GM23338 (cell line): ENCODE data around the gene CD93. TPM values are rescaled to one million over a fixed set of nuclear protein-coding genes. Genes with fewer than 3 reads are reported as not detected.

Experiments
- ATAC-seq: fragments of 200-7000 bp; cut with Tn5 transposase; 3 replicates; pipeline ENCODE4 v1.9.1; 2020
- DNase-seq: peaks from one replicate; pipeline ENCODE4 v3.0.0-alpha.2; 2015; ENCODE audit warnings: low spot score
- H2AFZ ChIP-seq: fragments of 200-600 bp; sonication (generic); 2 replicates; pipeline ENCODE4 v1.8.0; 2016; ENCODE audit warnings: antibody characterized with exemption, mild to moderate bottlenecking, moderate library complexity
- H3F3A ChIP-seq: fragments of 200-600 bp; sonication (generic); replicated peaks from 2 replicates; pipeline ENCODE4 v1.8.0; 2017; ENCODE audit warnings: antibody characterized with exemption, mixed run types, low read depth
- H3K27ac ChIP-seq: fragments of 200-600 bp; sonication (generic); 2 replicates; pipeline ENCODE4 v1.6.1; 2016; ENCODE audit warnings: low read depth
- H3K27me3 ChIP-seq: fragments of 200-600 bp; sonication (generic); 2 replicates; pipeline ENCODE4 v1.8.0; 2016; ENCODE audit warnings: mild to moderate bottlenecking, mixed run types, moderate library complexity; ENCODE audit not compliant: insufficient read depth
- H3K36me3 ChIP-seq: fragments of 200-600 bp; sonication (generic); 2 replicates; pipeline ENCODE4 v1.8.0; 2016; ENCODE audit warnings: mild to moderate bottlenecking; ENCODE audit not compliant: insufficient read depth
- H3K4me1 ChIP-seq: fragments of 200-600 bp; sonication (generic); 2 replicates; pipeline ENCODE4 v1.8.0; 2016; ENCODE audit warnings: mild to moderate bottlenecking, moderate library complexity; ENCODE audit not compliant: insufficient read depth
- H3K4me2 ChIP-seq: fragments of 200-600 bp; sonication (generic); 2 replicates; pipeline ENCODE4 v1.7.1; 2017; ENCODE audit warnings: mixed run types
- H3K4me3 ChIP-seq: fragments of 200-600 bp; sonication (generic); 2 replicates; pipeline ENCODE4 v1.6.1; 2016; ENCODE audit warnings: mixed run types
- H3K79me2 ChIP-seq: fragments of 200-600 bp; sonication (generic); replicated peaks from 2 replicates; pipeline ENCODE4 v1.8.0; 2017; ENCODE audit warnings: mild to moderate bottlenecking; ENCODE audit not compliant: insufficient read depth
- H3K9me2 ChIP-seq: fragments of 200-600 bp; sonication (generic); 2 replicates; pipeline ENCODE4 v1.8.0; 2017; ENCODE audit not compliant: insufficient read depth
- H4K20me1 ChIP-seq: fragments of 200-600 bp; sonication (generic); replicated peaks from 2 replicates; pipeline ENCODE4 v1.8.0; 2017; ENCODE audit warnings: mild to moderate bottlenecking; ENCODE audit not compliant: insufficient read depth
- H3K27ac Mint-ChIP-seq: 2 replicates; pipeline ENCODE4 v1.8.0; 2020; ENCODE audit warnings: inconsistent platforms, mild to moderate bottlenecking, moderate library complexity, mixed read lengths
- H3K27me3 Mint-ChIP-seq: 3 replicates; pipeline ENCODE4 v1.8.0; 2022; ENCODE audit warnings: low read depth, mild to moderate bottlenecking, moderate library complexity, mixed read lengths, inconsistent platforms; ENCODE audit not compliant: insufficient read depth, poor library complexity
- H3K36me3 Mint-ChIP-seq: 3 replicates; pipeline ENCODE4 v1.8.0; 2021; ENCODE audit warnings: low read depth, mild to moderate bottlenecking, inconsistent platforms, moderate library complexity, mixed read lengths
- H3K4me1 Mint-ChIP-seq: 3 replicates; pipeline ENCODE4 v1.8.0; 2020; ENCODE audit warnings: mild to moderate bottlenecking, inconsistent platforms, mixed read lengths
- H3K4me3 Mint-ChIP-seq: 3 replicates; pipeline ENCODE4 v1.8.0; 2021; ENCODE audit warnings: moderate library complexity, mild to moderate bottlenecking, inconsistent platforms, mixed read lengths
- H3K9me3 Mint-ChIP-seq: 3 replicates; pipeline ENCODE4 v1.8.0; 2020; ENCODE audit warnings: moderate library complexity, mild to moderate bottlenecking, inconsistent platforms, mixed read lengths
- CREB1 ChIP-seq: fragments of 250-450 bp; sonication (Bioruptor Pico); IDR thresholded peaks from 2 replicates; pipeline ENCODE4 v1.5.0; 2020; ENCODE audit warnings: low read depth, mild to moderate bottlenecking, moderate library complexity
- CTCF ChIP-seq, 2 experiments: fragments of 200-600 bp in 1 of 2; sonication (generic) in 1 of 2; conservative IDR thresholded peaks; 2 replicates each; pipeline versions ENCODE4 v1.5.1 to v1.6.1; 2016 to 2017; ENCODE audit warnings: antibody characterized with exemption in 2 of 2, low read depth in 2 of 2, mild to moderate bottlenecking in 2 of 2, moderate library complexity in 1 of 2
- ETS1 ChIP-seq: IDR thresholded peaks from 2 replicates; pipeline ENCODE4 v1.6.1; 2016; ENCODE audit warnings: antibody characterized with exemption
- EZH2 ChIP-seq: fragments of 200-600 bp; sonication (generic); IDR thresholded peaks from one replicate; pipeline ENCODE4 v1.8.0; 2017; ENCODE audit warnings: antibody characterized with exemption, mild to moderate bottlenecking, low read depth; ENCODE audit not compliant: unreplicated experiment
- POLR2AphosphoS5 ChIP-seq: IDR thresholded peaks from 2 replicates; pipeline ENCODE4 v1.6.1; 2016; ENCODE audit warnings: antibody characterized with exemption, low read depth
- polyA plus RNA-seq: library from polyadenylated mRNA; unstranded; fragments of >200 nt; fragmentation: Nextera tagmentation; extraction: Ambion mirVana; gene quantifications from 2 replicates; pipeline ENCODE4 v1.2.1, GENCODE V29; 2016
- total RNA-seq: library from RNA; depleted of rRNA; stranded (reverse); fragments of >200 nt; shearing (Covaris generic); gene quantifications from 2 replicates; pipeline ENCODE4 v1.2.3, GENCODE V29; 2014

The CD93 gene
- total and polyA plus RNA-seq, 2 experiments from 2014 or later = 0.03 TPM; not detected in 1

- Mint-ChIP-seq H3K27me3 (peaks cover 61% of the 10 kb centered on the region), H3K27ac (no peak overlapping the region), H3K4me3 (peak overlapping the region; percentile 90), H3K36me3 (peaks cover 4% of the 10 kb centered on the region; the same call in 1 of the 3 replicates), H3K9me3 (peaks cover 4% of the 10 kb centered on the region; the same call in 2 of the 3 replicates), H3K4me1 (peaks cover 30% of the 10 kb centered on the region)
- Histone ChIP-seq H3F3A (no peaks in the 10 kb centered on the region; the same call in 1 of the 2 replicates), H3K27ac (no peak overlapping the region), H4K20me1 (no peaks in the 10 kb centered on the region), H3K4me2 (peak overlapping the region; percentile 88), H3K4me1 (peaks cover 7% of the 10 kb centered on the region; the same call in 1 of the 2 replicates), H3K27me3 (peaks cover 87% of the 10 kb centered on the region), H2AFZ (peak overlapping the region; percentile 95), H3K36me3 (no peaks in the 10 kb centered on the region; the same call in 1 of the 2 replicates), H3K9me2 (no peaks in the 10 kb centered on the region), H3K4me3 (peak overlapping the region; percentile 73), H3K79me2 (no peaks in the 10 kb centered on the region)
- ATAC-seq (peak; percentile 61), DNase-seq (peak; percentile 84)
- TF ChIP-seq POLR2AphosphoS5 (no peak), CTCF (conservative IDR thresholded peaks at IDR 0.05; ENCODE audit: low read depth in 2 of 2) (peak; percentile 38 to 47), EZH2 (peak; percentile 18), CREB1 (CRISPR knock-in tag) (0 out of 2 replicates have a peak, but pooled peaks have one; percentile 6)
These were observed 37.6 kb downstream of the CD93 start for GRCh38 chr20:23048283-23049200.

- Mint-ChIP-seq H3K4me3 (peak overlapping the region; percentile 55), H3K9me3 (peaks cover 4% of the 10 kb centered on the region; the same call in 2 of the 3 replicates), H3K36me3 (peaks cover 4% of the 10 kb centered on the region; the same call in 1 of the 3 replicates), H3K27ac (no peak overlapping the region), H3K4me1 (peaks cover 38% of the 10 kb centered on the region), H3K27me3 (peaks cover 54% of the 10 kb centered on the region)
- Histone ChIP-seq H3F3A (no peaks in the 10 kb centered on the region; the same call in 1 of the 2 replicates), H3K4me2 (peak overlapping the region; percentile 88; the same call in 1 of the 2 replicates), H3K36me3 (no peaks in the 10 kb centered on the region; the same call in 1 of the 2 replicates), H3K4me1 (peaks cover 14% of the 10 kb centered on the region), H4K20me1 (no peaks in the 10 kb centered on the region), H3K27ac (no peak overlapping the region), H3K4me3 (peak overlapping the region; percentile 73), H3K9me2 (no peaks in the 10 kb centered on the region), H3K27me3 (peaks cover 82% of the 10 kb centered on the region), H3K79me2 (no peaks in the 10 kb centered on the region), H2AFZ (peak overlapping the region; percentile 95)
- DNase-seq (peak; percentile 12), ATAC-seq (peak; percentile 5)
- peak in 1 of 2 experiments; percentile 39; a peak in 2 of 4 replicates for TF ChIP-seq CTCF (conservative IDR thresholded peaks at IDR 0.05; ENCODE audit: low read depth in 2 of 2)
- no peak for TF ChIP-seq ETS1
These were observed 38.3 kb downstream of the CD93 start for GRCh38 chr20:23047738-23048214.
